Hematopoietic multipotent progenitor cell treated with erythropoietin and hydrocortisone succinate and interleukin-3 and kit ligand, for 15 days (in vitro differentiated cells): ENCODE measurements around the gene GPR42.
"Not testable (repeated sequence)": the region's sequence is repeated elsewhere in the genome, so short reads cannot be mapped to it uniquely, and the experiment has no call there.

Experiments
- DNase-seq: peaks from one replicate; pipeline ENCODE4 v3.0.0-alpha.2; 2015; ENCODE audit warnings: low spot score

Gene GPR42

GRCh38 chr19:35396240-35396885 lies 25.5 kb downstream of the GPR42 start:
- DNase-seq = no peak

GRCh38 chr19:35397064-35397463 lies 26.2 kb downstream of the GPR42 start:
- no peak for DNase-seq

GRCh38 chr19:35398570-35398969 lies 27.7 kb downstream of the GPR42 start:
- DNase-seq = no peak

- no peak for DNase-seq
These were observed 28.4 kb downstream of the GPR42 start for GRCh38 chr19:35399231-35399630.

- no peak for DNase-seq
These were observed 29.3 kb downstream of the GPR42 start for GRCh38 chr19:35399948-35400772.

- DNase-seq = no peak
These were observed 29.9 kb downstream of the GPR42 start for GRCh38 chr19:35400773-35401100.

- not testable (repeated sequence) for DNase-seq
These were observed 30.5 kb downstream of the GPR42 start for GRCh38 chr19:35401416-35401815.

- no peak for DNase-seq
These were observed 32.4 kb downstream of the GPR42 start for GRCh38 chr19:35403116-35403760.

GRCh38 chr19:35404879-35405622 lies 34.2 kb downstream of the GPR42 start:
- no peak for DNase-seq

- DNase-seq = no peak
These were observed 36.8 kb downstream of the GPR42 start for GRCh38 chr19:35407619-35408018.

GRCh38 chr19:35408284-35409171 lies 37.7 kb downstream of the GPR42 start:
- DNase-seq = no peak

- no peak for DNase-seq
These were observed 38.3 kb downstream of the GPR42 start for GRCh38 chr19:35409191-35409590.

GRCh38 chr19:35410487-35410886 lies 39.6 kb downstream of the GPR42 start:
- DNase-seq = no peak

- no peak for DNase-seq
These were observed 43.6 kb downstream of the GPR42 start for GRCh38 chr19:35414442-35414841.

- DNase-seq = no peak
These were observed 45.5 kb downstream of the GPR42 start for GRCh38 chr19:35416331-35416730.

- no peak for DNase-seq
These were observed 46.4 kb downstream of the GPR42 start for GRCh38 chr19:35417278-35417677.

GRCh38 chr19:35417713-35418534 lies 47.1 kb downstream of the GPR42 start:
- no peak for DNase-seq

GRCh38 chr19:35419046-35419445 lies 48.2 kb downstream of the GPR42 start:
- DNase-seq = no peak

GRCh38 chr19:35419805-35420204 lies 48.9 kb downstream of the GPR42 start:
- no peak for DNase-seq

GRCh38 chr19:35421362-35421761 lies 50.5 kb downstream of the GPR42 start:
- DNase-seq = no peak
